ENCODE data around the gene OR12D2. TPM values are rescaled to one million over a fixed set of nuclear protein-coding genes. Genes with fewer than 3 reads are reported as not detected.
"Not testable (repeated sequence)": the region's sequence is repeated elsewhere in the genome, so short reads cannot be mapped to it uniquely, and the experiment has no call there.

OR12D2 gene
- total RNA-seq (2012; rRNA removed) = not detected in 2 replicates
- not detected in 2 replicates for polyA plus RNA-seq (2012; rRNA removed)
- not detected in 2 replicates for polyA plus RNA-seq (2012; cell fraction: cytosol; rRNA removed)
- not detected in 2 replicates for polyA plus RNA-seq (2012; cell fraction: nucleus; rRNA removed; ENCODE audit: low replicate concordance)
- not detected for Bru-seq, nascent RNA
- BruChase-seq, experiment 1, labeled RNA remaining after a 6-hour chase = not detected
- BruChase-seq, experiment 2, labeled RNA remaining after a 2-hour chase = not detected
- long read RNA-seq = 0 reads

GRCh38 chr6:29395331-29395730 is at the start of gene OR12D2:
Gene OR12D2 (plus strand): TSS chr6:29395631. CDS start chr6:29396700, 1,069 bp downstream.
- ATAC-seq (ENCODE audit: low read depth) (no peak), DNase-seq (no peak)
- Histone ChIP-seq H3K4me2 (ENCODE audit: low read depth, low read length) (no peak within 1 kb of the TSS), H3K36me3 (ENCODE audit: control insufficient read depth, insufficient read depth, low read length) (no peaks in the 10 kb centered on the region), H2BK5ac (ENCODE audit: low read depth, low read length, poor library complexity, severe bottlenecking) (no peak within 1 kb of the TSS), H3K4me1 (ENCODE audit: control insufficient read depth, insufficient read depth, low read length) (no peaks in the 10 kb centered on the region), H3K4ac (ENCODE audit: low read depth, low read length) (no peak within 1 kb of the TSS), H3K27ac (ENCODE audit: insufficient read depth, low read length) (no peak within 1 kb of the TSS), H4K5ac (ENCODE audit: low read depth, low read length) (no peak within 1 kb of the TSS), H3K14ac (replicated peaks; ENCODE audit: low read depth, low read length) (no peak within 1 kb of the TSS), H3K18ac (ENCODE audit: low read depth, low read length) (no peak within 1 kb of the TSS), H3K27me3 (ENCODE audit: control insufficient read depth, insufficient read depth, low read length) (no peaks in the 10 kb centered on the region), H3K23ac (ENCODE audit: low read depth, low read length) (no peak within 1 kb of the TSS), H3K9ac (ENCODE audit: low read depth, low read length) (no peak within 1 kb of the TSS), H3K9me3 (ENCODE audit: control insufficient read depth, insufficient read depth, low read length) (peaks cover 14% of the 10 kb centered on the region), H2BK120ac (ENCODE audit: low read depth, low read length) (no peak within 1 kb of the TSS), H3K4me3 (ENCODE audit: insufficient read depth, low read depth, low read length) (no peak within 1 kb of the TSS), H2BK15ac (ENCODE audit: low read depth, low read length) (no peak within 1 kb of the TSS), H2BK20ac (ENCODE audit: low read depth, low read length) (no peak within 1 kb of the TSS), H3K79me1 (ENCODE audit: low read depth in 1 of 2, low read length in 2 of 2) (no peaks in the 10 kb centered on the region), H4K8ac (ENCODE audit: low read depth in 2 of 2, low read length in 2 of 2) (no peak within 1 kb of the TSS), H3K9me1 (ENCODE audit: insufficient read depth, low read length) (no peaks in the 10 kb centered on the region), H4K20me1 (ENCODE audit: insufficient read depth, low read length) (no peaks in the 10 kb centered on the region), H2AFZ (replicated peaks; ENCODE audit: low read length, poor library complexity) (no peak within 1 kb of the TSS), H2AK9ac (replicated peaks; ENCODE audit: low read depth, low read length, poor library complexity) (no peak within 1 kb of the TSS), H2AK5ac (ENCODE audit: low read depth, low read length) (no peak within 1 kb of the TSS), H4K91ac (ENCODE audit: insufficient read depth, low read depth, low read length) (no peak within 1 kb of the TSS), H3K56ac (ENCODE audit: extremely low read depth, insufficient read depth, low read length) (no peak within 1 kb of the TSS)
- POLR2A ChIA-PET (ENCODE audit: unreplicated experiment) = no interaction called here
- dilution Hi-C loops (cut with HindIII; ENCODE audit: low sequenced_read_pairs, unreplicated experiment) (no loop called here), in situ Hi-C loops (cut with MboI; ENCODE audit: low sequenced_read_pairs) (no loop called here), intact Hi-C loops (cut with micrococcal nuclease) (no loop called here)
- BruUV-seq (replicated peaks) = no TSS peak
- TF ChIP-seq ELK1 (IDR thresholded peaks at IDR 0.05; ENCODE audit: borderline replicate concordance, low read depth, low read length) (no peak), RAD21 (IDR thresholded peaks at IDR 0.05; ENCODE audit: low read length) (no peak), POLR2A (IDR thresholded peaks at IDR 0.05; ENCODE audit: low read depth, low read length) (no peak), RCOR1 (IDR thresholded peaks at IDR 0.05; ENCODE audit: insufficient replicate concordance, low read length) (no peak)
- CTCF ChIA-PET = no interaction called here

GRCh38 chr6:29349348-29349747 is 46.1 kb upstream of the OR12D2 start:
- dilution Hi-C loops (cut with HindIII; ENCODE audit: low sequenced_read_pairs, unreplicated experiment); H3K79me1 ChIP-seq (ENCODE audit: low read depth in 1 of 2, low read length in 2 of 2); H2AK9ac ChIP-seq (replicated peaks; ENCODE audit: low read depth, low read length, poor library complexity); H3K56ac ChIP-seq (ENCODE audit: extremely low read depth, insufficient read depth, low read length); H3K14ac ChIP-seq (replicated peaks; ENCODE audit: low read depth, low read length); in situ Hi-C loops (cut with MboI; ENCODE audit: low sequenced_read_pairs); H3K27me3 ChIP-seq (ENCODE audit: control insufficient read depth, insufficient read depth, low read length); H2BK20ac ChIP-seq (ENCODE audit: low read depth, low read length); H3K23ac ChIP-seq (ENCODE audit: low read depth, low read length); H3K9me3 ChIP-seq (ENCODE audit: control insufficient read depth, insufficient read depth, low read length); H3K4me2 ChIP-seq (ENCODE audit: low read depth, low read length); ATAC-seq (ENCODE audit: low read depth); H4K20me1 ChIP-seq (ENCODE audit: insufficient read depth, low read length); H2AFZ ChIP-seq (replicated peaks; ENCODE audit: low read length, poor library complexity); H2AK5ac ChIP-seq (ENCODE audit: low read depth, low read length); H3K36me3 ChIP-seq (ENCODE audit: control insufficient read depth, insufficient read depth, low read length); H3K27ac ChIP-seq (ENCODE audit: insufficient read depth, low read length); H3K9me1 ChIP-seq (ENCODE audit: insufficient read depth, low read length); BruUV-seq (replicated peaks); H3K18ac ChIP-seq (ENCODE audit: low read depth, low read length); H3K9ac ChIP-seq (ENCODE audit: low read depth, low read length); POLR2A ChIA-PET (ENCODE audit: unreplicated experiment); H3K4ac ChIP-seq (ENCODE audit: low read depth, low read length); H4K8ac ChIP-seq (ENCODE audit: low read depth in 2 of 2, low read length in 2 of 2); intact Hi-C loops (cut with micrococcal nuclease); CTCF ChIA-PET; H4K91ac ChIP-seq (ENCODE audit: insufficient read depth, low read depth, low read length); DNase-seq; H3K4me1 ChIP-seq (ENCODE audit: control insufficient read depth, insufficient read depth, low read length); H2BK5ac ChIP-seq (ENCODE audit: low read depth, low read length, poor library complexity, severe bottlenecking); H2BK120ac ChIP-seq (ENCODE audit: low read depth, low read length); H4K5ac ChIP-seq (ENCODE audit: low read depth, low read length); H3K4me3 ChIP-seq (ENCODE audit: insufficient read depth, low read depth, low read length); H2BK15ac ChIP-seq (ENCODE audit: low read depth, low read length): not testable (repeated sequence)
- no CpG with 5 or more reads among the region's 3 CpGs for WGBS, 2 experiments (ENCODE audit: extremely low coverage in 2 of 2, insufficient read length in 1 of 2)

Data from IMR-90 (cell line).